HG02981 (cell line): ENCODE data around the gene ARHGAP10.
"Not testable (repeated sequence)": the region's sequence is repeated elsewhere in the genome, so short reads cannot be mapped to it uniquely, and the experiment has no call there.

ENCODE experiments used
- ATAC-seq: cut with Tn5 transposase; IDR thresholded peaks from one replicate; pipeline ENCODE4 v1.9.1; 2021; ENCODE audit warnings: mild to moderate bottlenecking, moderate library complexity; ENCODE audit not compliant: unreplicated experiment

ARHGAP10 gene

GRCh38 chr4:147885216-147885615 is 153.3 kb downstream of the ARHGAP10 start:
- ATAC-seq = not testable (repeated sequence)

- ATAC-seq = no peak
Observed at GRCh38 chr4:147891476-147892115, 159.7 kb downstream of the ARHGAP10 start.

- no peak for ATAC-seq
Observed at GRCh38 chr4:147899512-147899911, 167.6 kb downstream of the ARHGAP10 start.

- ATAC-seq = no peak
Observed at GRCh38 chr4:147901388-147901787, 169.5 kb downstream of the ARHGAP10 start.

GRCh38 chr4:147901916-147902315 is 170.0 kb downstream of the ARHGAP10 start:
- ATAC-seq = no peak

- peak; percentile 49 for ATAC-seq
Observed at GRCh38 chr4:147909225-147909624, 177.3 kb downstream of the ARHGAP10 start.

- ATAC-seq = no peak
Observed at GRCh38 chr4:147910315-147910714, 178.4 kb downstream of the ARHGAP10 start.

- not testable (repeated sequence) for ATAC-seq
Observed at GRCh38 chr4:147912106-147912505, 180.2 kb downstream of the ARHGAP10 start.

GRCh38 chr4:147913137-147913536 is 181.2 kb downstream of the ARHGAP10 start:
- ATAC-seq = peak; percentile 60

- no peak for ATAC-seq
Observed at GRCh38 chr4:147916351-147916750, 184.5 kb downstream of the ARHGAP10 start.

- ATAC-seq = no peak
Observed at GRCh38 chr4:147923381-147923780, 191.5 kb downstream of the ARHGAP10 start.

- ATAC-seq = no peak
Observed at GRCh38 chr4:147923854-147924253, 192.0 kb downstream of the ARHGAP10 start.

- ATAC-seq = no peak
Observed at GRCh38 chr4:147924604-147925412, 192.9 kb downstream of the ARHGAP10 start.

GRCh38 chr4:147927377-147928137 is 195.7 kb downstream of the ARHGAP10 start:
- ATAC-seq = no peak

GRCh38 chr4:147928400-147928799 is 196.5 kb downstream of the ARHGAP10 start:
- ATAC-seq = no peak

GRCh38 chr4:147929746-147930145 is 197.9 kb downstream of the ARHGAP10 start:
- ATAC-seq = no peak

GRCh38 chr4:147933316-147933715 is 201.4 kb downstream of the ARHGAP10 start:
- no peak for ATAC-seq

GRCh38 chr4:147933779-147934178 is 201.9 kb downstream of the ARHGAP10 start:
- no peak for ATAC-seq

- ATAC-seq = no peak
Observed at GRCh38 chr4:147938496-147938895, 206.6 kb downstream of the ARHGAP10 start.

- ATAC-seq = no peak
Observed at GRCh38 chr4:147940171-147940570, 208.3 kb downstream of the ARHGAP10 start.

GRCh38 chr4:147941373-147941772 is 209.5 kb downstream of the ARHGAP10 start:
- ATAC-seq = no peak

- peak; percentile 42 for ATAC-seq
Observed at GRCh38 chr4:147942729-147943128, 210.8 kb downstream of the ARHGAP10 start.
